GM18873 (cell line): ENCODE measurements around the gene UGT3A1.
"Not testable (repeated sequence)": the region's sequence is repeated elsewhere in the genome, so short reads cannot be mapped to it uniquely, and the experiment has no call there.

Source experiments
- ATAC-seq: cut with Tn5 transposase; IDR thresholded peaks from one replicate; pipeline ENCODE4 v1.9.1; 2021; ENCODE audit warnings: mild to moderate bottlenecking, moderate library complexity, moderate number of reproducible peaks; ENCODE audit not compliant: unreplicated experiment, low FRiP score

The UGT3A1 gene

DNA sequence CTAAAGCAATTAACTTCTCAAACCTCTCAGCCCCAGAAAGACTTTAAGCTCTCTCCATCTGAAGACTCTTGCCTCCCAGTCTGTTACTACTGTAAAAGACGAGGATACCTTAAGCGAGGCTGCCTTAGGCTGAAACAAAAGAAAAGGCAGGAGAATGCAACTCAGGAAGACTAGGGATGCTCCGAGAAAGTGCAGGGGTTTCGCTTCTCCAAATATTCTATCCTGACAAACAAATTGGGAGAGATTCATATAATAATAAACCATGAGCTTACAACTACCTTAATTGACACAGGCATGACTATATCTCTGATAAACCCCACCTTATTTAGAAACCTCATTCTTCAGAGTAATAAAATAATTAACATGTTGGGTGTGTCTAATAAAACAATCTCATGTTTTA lies 4.9 kb upstream of the UGT3A1 start:
- ATAC-seq = no peak

DNA sequence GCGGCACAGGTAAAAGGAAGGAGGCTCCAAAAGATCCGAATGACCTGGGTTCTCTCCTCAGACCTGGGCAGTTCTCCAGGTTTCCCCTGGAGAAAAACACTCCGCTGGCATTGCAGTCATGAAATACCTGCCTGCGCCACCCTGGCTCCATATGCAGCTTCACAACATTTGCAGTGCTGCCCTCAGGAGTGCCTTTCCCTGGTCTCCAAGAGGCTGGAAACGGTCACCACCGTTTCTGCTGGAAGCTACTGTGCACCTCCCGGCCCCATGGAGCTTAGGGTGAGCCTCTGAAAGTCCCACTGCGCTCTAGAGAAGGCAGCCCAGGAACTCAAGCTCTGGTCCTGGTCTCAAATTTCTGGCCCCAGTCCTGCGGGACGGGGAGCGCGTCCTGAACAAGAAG lies 670 bp downstream of the UGT3A1 start:
- no peak for ATAC-seq

DNA sequence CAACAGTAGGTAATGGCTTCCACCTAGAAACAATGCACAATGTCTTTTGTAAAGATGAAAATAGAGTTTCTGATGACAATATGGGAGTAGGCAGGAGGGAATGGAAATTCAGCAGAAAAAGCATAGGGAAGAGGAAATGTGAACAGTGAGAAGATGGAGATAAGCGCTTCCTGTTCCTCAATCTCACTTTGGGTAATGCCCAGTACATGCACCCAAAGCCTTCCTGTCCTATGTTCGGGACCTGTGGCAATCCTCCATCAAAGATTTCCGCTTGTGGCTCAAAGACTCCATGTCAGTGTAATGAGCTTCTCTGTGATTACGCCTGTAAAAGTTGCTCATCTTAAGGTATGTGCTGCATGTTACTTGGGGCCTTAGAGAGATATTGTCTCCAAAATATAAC lies 2.7 kb downstream of the UGT3A1 start:
- no peak for ATAC-seq

DNA sequence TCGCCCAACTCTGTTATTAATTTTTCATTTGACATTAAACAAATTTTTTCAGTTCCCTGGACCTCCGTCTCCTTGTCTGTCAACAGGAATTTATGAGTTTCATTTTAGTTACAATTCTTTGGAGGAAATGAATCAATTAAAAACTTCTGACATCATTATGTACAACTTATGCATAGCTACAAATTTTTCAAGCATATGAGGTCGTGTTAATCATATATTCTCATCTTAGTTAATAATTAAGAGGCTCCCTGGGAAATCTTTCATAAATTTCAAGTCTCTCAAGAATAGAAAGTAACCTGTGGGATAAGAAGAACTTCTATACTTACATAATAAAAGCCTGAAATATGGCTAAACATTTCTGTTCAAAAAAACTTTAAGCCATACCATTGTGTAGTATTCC lies 3.4 kb downstream of the UGT3A1 start:
- no peak for ATAC-seq

DNA sequence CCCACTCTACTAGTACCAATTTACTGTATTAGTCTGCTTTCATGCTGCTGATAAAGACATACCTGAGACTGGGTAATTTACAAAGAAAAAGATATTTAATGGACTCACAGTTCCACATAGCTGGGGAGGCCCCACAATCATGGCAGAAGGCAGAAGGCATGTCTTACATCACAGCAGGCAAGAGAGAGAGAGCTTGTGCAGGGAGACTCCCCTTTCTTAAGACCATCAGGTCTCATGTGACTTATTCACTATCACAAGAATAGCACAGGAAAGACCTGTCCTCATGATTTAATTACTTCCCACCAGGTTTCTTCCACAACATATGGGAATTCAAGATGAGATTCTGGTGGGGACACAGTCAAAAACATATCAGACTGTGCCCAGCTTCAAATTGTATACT lies 11.5 kb downstream of the UGT3A1 start:
- ATAC-seq = no peak

DNA sequence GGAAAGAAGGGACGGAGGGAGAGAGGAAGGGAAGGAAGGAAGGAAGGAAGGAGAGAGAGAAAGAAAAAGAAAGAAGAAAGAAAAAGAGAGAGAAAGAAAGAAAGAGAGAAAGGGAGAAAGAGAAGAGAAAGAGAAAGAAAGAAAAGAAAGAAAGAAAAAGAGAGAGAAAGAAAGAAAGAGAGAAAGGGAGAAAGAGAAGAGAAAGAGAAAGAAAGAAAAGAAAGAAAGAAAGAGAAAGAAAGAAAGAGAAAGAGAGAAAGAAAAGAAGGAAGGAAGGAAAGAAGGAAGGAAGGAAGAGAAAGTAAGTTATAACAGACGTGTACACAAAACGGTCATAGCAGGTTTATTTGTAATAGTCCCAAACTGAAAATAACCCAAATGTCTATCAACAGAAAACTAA lies 14.3 kb downstream of the UGT3A1 start:
- not testable (repeated sequence) for ATAC-seq

DNA sequence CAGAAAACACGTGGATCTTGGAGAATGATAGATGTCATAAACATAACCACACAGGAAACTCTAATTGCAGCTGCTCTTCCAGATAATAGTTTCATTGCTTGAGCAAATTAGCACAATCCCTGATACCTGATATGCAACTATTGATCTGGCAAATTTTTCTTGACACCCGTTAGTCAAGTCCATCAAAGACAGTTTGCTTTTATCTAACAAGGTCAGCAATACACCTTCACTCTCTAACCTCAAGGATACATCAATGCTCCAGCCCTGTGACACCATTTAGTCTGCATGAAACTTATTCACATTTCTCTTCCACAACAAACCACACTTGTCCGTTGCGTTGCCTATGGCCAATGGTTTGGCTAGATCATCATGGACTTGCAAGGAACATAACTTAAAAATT lies 16.6 kb downstream of the UGT3A1 start:
- no peak for ATAC-seq

DNA sequence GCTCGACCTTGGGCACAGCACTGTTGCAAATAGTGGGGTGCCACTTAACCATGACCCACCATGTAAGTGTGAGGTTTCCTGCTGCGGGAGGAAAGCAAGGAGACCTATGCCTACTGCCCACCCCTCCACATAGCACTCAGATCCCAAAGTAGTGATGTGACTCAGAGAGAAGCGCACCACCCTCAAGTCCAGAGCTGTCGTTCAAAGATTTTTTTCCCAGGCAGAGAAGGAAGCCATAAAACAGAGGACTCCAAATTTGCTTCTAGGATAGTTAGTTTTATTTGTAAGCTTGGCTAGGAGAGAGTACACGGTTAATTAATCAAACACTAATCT lies 19.3 kb downstream of the UGT3A1 start:
- no peak for ATAC-seq

DNA sequence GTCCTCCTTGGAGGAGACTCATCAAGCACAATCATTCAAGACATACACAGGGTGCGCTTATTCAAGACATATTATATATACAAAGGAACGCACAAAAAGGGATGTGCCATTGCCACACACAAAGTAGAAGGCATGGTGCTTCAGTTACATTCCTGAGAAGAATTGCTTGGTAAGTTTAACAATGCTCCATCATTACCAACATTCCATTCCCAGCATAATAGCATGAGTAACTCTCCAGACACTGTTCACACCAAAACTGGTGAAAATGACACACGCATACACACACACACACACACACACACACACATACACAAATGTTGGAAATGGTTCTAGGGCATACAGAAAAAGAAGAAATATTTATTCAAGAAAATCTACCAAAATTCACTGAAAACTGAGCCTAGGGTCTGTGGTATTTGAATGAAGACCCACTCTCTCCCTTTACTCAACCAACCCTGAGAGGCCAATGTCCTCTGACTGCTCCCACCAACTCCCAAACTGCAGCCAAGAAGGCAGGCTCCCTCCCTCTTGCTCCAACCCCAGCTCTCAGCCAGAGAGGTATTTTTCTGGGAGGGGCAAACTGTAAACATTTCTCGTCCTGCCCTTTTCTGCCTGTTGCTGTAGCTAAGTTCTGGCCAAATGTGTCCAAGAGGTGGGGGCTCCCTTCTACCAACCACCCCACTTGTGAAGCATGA lies 19.9 kb downstream of the UGT3A1 start:
- ATAC-seq = no peak

DNA sequence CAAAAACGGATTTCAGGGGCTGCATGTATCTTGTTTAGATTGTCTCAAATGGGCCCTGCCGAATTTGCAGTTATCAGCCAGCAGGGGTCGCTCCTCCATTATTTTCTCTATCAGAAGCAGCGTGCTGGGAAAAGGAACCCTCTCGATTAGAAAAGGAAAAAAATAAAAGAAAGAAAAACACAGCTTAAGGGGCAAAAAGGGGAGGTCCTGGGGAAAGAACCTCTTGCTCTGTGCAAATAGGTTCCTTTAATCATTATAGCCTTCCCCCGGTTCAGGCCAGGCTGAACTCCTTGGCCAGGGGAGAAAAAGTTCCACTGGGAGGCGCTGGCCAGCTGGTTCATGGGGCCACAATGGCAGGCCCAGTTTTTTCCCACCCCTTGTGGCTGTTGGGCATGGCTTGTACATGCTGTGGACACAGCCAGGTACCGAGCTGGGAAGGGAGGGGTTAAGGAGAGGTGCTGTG lies 27.8 kb downstream of the UGT3A1 start:
- ATAC-seq = no peak

DNA sequence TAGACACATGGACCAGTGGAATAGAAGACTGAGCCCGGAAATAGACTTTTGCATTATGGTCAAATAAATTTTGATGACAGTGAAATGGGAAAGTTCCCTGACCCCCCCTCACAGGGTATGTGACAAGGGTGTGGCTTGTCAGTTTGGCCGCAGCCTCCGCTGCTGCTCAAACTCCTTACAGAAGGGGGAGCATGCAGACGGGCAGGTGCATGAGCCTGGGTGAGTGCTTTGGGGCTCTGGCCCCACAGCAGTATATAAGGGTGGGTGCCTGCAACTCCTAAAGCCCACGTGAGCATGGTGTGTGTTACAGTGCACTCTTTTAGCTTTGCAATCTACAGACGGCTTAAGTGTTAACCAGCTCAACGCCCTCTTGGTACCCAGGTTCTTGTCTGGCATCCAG lies 30.9 kb downstream of the UGT3A1 start:
- ATAC-seq = no peak

DNA sequence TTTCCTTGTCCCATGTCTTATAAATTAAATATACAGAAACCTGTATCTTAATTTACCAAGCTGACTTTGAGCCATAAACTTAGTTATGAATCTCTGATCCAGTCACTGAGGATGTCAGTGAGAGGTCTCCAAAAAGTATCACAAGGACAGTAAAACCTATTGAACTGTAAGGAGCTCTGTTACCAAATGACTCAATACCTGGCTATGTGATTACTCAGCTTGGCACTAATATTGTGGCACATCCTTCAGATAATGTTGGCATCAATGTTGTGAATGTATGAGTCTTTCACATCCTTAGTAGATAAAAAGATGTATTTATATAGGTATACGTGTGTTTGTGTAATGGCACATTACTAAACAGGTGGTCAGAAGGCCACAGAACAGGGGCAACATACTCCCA lies 34.8 kb downstream of the UGT3A1 start:
- ATAC-seq = no peak

DNA sequence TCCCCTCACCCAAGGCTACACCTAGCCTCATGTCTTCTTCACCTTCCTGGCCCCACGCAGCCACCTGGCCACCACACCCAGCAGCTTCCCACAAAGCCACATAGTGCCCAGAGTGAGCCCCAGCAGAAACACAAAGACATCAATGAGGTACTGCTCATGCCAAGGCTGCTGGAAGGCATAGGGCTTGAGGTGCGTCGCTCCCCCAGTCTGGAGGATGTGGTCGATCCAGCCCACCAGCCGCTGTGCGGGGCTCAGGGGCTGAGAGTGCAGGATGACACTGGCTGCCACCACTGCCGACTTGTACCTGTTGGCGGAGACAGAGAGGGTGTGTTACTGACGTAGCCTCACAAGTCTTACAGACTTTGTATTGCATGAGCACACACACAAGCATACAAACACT lies 37.0 kb downstream of the UGT3A1 start:
- ATAC-seq = no peak

DNA sequence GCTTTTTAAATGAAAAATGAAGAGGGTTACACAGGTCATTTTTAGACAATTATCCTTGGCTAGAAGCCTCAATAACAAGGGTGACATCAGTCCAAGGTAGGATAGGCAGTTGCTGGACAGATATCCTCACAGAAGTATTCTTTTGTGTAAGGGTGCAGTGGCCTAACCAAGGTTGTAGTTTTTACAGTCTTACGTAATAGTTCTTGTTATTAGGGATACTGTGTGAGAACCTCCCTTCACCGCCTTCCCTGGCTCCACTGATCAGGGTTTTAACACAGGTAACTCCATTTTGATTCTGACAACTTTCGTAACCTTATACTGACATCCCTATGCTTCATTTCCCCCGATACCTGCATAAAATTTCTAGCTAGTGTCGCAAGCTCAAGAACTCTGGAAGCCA lies 44.1 kb downstream of the UGT3A1 start:
- no peak for ATAC-seq

DNA sequence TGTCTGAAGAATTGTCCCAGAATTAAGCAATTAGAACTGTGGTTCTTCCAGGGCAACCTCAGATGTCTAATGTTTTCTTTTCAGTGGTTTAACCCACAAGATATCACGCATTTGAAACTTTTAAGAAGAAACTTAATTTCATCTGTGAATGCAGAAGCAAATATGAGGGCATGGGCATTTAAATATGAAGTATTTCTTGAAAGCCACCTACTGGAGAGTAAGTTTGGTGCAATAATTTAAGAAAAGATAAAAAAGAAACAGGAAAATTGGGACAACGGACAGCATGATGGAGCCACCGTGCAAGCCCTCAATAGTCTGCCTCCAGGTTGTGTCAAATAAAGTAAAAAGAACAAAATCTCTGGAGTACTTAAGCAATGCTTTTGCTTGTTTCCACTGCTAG lies 51.6 kb downstream of the UGT3A1 start:
- ATAC-seq = no peak

DNA sequence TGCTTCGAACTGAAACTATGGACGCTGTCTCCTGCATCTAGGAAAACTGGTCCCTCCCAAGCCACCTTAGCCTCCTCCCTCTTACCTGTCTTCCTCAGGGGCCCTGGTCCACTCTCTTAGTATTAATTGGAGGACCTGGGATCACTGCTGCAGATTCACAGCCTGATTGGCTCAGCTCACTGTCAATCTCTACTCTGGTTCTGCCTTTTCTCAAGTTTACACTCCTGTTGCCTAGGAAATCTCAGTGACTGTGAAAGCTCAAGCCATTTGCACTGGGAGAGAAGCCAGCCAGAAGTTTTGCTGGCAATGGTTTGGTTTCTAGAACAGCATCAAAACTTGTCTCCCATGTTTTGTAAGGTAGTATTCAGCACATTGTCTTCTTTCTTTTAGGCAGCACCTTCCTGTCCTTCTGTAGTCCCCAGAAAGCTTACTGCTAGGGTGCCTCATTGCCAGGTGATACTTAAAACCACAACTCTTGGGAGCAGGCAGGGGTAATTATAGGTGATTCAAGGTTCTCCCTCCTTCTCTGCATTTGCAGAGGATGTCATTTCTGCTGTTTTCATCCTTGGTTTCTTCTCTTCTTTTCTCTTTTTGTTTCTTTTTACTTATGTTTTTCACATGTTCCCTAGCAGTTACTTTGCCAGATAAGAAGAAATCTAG lies 52.5 kb downstream of the UGT3A1 start, which contains the start of gene CAPSL:
Gene CAPSL, minus strand, starts transcription at position 55 of the 660 bp plus-strand sequence. CDS start 17,502 bp downstream, outside the sequence.
- no peak for ATAC-seq

DNA sequence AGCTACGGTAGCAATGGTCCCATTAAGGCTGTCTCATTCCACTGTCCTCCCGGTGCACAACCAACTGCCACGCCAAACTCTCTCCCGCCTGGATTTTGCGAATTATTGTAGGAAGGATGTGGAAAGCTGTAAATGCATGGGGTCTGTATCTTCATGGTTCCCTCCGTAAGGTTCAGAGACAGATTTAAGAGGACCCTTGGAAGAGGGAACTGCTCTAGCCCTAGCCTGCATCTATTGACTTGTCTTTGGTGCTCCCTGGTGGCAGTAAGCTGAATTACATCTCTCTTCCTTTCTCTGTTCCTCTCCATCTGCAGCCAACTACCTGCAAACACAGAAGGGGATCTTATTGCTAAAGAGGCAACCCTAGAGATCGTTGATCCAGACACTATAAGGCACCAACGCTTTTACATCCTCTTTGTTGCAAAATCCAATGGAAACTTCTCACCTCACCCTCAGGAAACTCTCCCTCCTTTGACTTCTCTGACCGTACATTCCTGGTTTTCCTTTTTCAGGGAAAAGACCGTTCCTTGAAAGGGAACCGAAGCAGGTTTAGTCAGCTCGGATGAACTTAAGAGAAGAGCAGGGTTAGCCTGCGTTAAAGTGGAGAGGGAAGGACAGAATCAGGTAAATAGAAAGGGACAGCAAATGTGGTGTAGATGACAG lies 64.7 kb downstream of the UGT3A1 start:
- peak; percentile 75 for ATAC-seq

DNA sequence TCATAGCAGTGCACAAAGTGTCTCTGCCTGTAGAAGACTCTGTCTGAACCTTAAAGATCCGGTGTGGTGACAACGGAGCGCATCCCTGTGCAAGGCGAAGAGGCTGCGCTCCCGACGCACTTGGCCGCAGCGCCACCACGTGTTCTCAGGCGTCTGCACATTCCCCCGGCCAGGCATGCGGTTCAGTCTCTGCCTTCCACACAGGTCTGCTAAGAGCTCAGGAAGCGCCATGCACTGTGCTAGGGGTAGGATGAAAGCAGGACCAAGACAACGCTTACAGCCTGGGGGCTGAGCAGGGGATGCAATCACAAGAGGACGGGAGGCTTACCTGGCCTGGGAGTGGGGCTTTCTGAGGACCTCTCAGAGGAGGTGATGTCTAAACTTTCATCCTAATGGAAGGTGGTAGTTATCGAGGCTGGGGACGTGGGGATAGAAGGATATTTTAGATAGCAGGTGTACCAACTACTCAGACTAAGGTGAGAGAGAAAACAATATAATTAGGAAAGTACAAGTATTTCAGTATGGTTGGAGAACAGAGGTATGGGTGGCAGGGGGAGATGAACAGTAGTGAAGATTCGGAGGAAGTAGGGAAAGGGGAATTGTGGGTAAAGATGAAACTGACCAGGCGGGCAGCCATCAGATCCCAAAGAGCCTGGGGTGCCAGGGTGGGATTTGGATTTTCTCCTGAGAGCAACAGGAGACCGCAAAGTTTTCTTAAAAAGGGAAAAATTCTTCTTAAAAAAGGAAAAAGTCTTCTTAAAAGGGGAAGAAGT lies 66.1 kb downstream of the UGT3A1 start:
- ATAC-seq = no peak

DNA sequence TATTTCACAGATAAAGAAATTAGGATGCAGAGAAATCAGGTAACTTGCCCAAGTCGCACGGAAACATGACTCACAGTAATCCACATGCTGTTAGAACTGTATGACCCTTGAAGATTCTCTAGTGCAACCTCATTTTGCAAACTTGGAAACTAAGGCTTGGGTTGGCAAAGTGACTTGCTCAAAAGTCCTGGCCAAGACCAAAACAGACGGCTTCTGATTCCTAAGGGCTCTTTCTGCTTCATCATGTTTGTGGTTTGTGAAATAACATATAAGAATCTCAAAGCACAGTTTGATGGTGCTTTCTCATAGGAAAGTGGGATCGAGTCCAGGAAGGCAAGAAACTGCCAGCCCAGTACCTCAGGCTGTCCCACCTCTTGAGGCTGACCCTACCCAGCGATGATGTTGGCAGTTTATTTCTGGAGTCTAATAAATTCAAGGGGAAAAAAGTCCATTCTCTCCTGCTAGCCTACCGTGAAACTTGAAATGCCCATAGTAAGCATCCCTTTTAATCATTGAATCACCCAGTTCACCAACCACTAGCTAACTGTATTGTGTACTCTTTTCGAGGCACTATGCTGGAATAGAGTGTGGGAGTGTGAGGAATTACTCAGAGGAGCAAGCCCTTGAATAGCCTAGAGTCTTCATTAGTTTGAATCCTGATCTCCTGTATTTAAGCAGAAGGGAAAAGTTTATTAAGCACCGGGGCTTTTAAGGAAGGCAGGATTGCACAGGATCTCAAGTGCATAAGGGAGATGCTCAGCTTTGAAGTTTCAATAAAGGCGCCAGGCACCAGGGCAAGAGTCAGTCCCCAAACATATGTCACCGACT lies 66.9 kb downstream of the UGT3A1 start:
- ATAC-seq = no peak

DNA sequence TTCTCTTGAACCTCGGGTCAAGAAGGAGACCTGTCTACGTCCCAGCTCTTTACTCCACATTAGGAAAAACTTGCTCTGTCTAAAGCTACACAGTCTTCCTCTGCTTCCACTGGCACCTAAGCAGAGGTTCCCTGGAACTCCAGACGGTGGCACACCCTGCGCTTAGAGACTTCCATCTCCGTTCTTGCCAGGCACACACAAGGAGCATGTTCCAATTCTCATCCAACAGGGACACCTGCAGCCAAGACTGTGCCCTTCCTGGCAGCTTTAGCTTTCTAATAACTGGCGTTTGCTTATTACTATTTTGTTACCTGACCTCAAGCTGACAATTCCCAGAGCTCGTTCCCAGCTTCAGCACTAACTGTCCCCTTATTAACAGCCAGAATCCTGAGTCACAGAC lies 68.7 kb downstream of the UGT3A1 start:
- no peak for ATAC-seq
